Activated CD4-positive, alpha-beta T cell treated with anti-CD3 and anti-CD28 coated beads for 1 hour (primary cell): ENCODE data around the gene MRTFA.

Source experiments
- DNase-seq: peaks from one replicate; pipeline ENCODE4 v3.0.0-alpha.2; 2020

The MRTFA gene

GRCh38 chr22:40449676-40450035 lies 186.9 kb downstream of the MRTFA start:
- DNase-seq, result no peak

- DNase-seq, result no peak
These were observed 190.3 kb downstream of the MRTFA start for GRCh38 chr22:40446203-40446602.

GRCh38 chr22:40444178-40444831 lies 192.2 kb downstream of the MRTFA start:
- DNase-seq, result no peak

- no peak for DNase-seq
These were observed 192.8 kb downstream of the MRTFA start for GRCh38 chr22:40443732-40444131.

- no peak for DNase-seq
These were observed 194.6 kb downstream of the MRTFA start for GRCh38 chr22:40441761-40442390.

GRCh38 chr22:40436505-40437431 lies 199.8 kb downstream of the MRTFA start:
- DNase-seq, result peak; percentile 12

GRCh38 chr22:40434745-40435144 lies 201.8 kb downstream of the MRTFA start:
- DNase-seq, result no peak

- no peak for DNase-seq
These were observed 202.4 kb downstream of the MRTFA start for GRCh38 chr22:40434106-40434505.

GRCh38 chr22:40433416-40434090 lies 203.0 kb downstream of the MRTFA start:
- no peak for DNase-seq

GRCh38 chr22:40432625-40433024 lies 203.9 kb downstream of the MRTFA start:
- DNase-seq, result no peak

GRCh38 chr22:40432157-40432556 lies 204.4 kb downstream of the MRTFA start:
- no peak for DNase-seq

GRCh38 chr22:40430991-40431390 lies 205.5 kb downstream of the MRTFA start:
- DNase-seq, result no peak

- no peak for DNase-seq
These were observed 207.0 kb downstream of the MRTFA start for GRCh38 chr22:40429481-40429880.

- DNase-seq, result no peak
These were observed 207.7 kb downstream of the MRTFA start for GRCh38 chr22:40428796-40429195.

GRCh38 chr22:40426594-40427333 lies 209.8 kb downstream of the MRTFA start:
- no peak for DNase-seq

- no peak for DNase-seq
These were observed 211.4 kb downstream of the MRTFA start for GRCh38 chr22:40425082-40425481.

- DNase-seq, result no peak
These were observed 212.5 kb downstream of the MRTFA start for GRCh38 chr22:40423882-40424640.

GRCh38 chr22:40423310-40423688 lies 213.2 kb downstream of the MRTFA start:
- no peak for DNase-seq

- no peak for DNase-seq
These were observed 213.8 kb downstream of the MRTFA start for GRCh38 chr22:40422558-40423309.

- DNase-seq, result no peak
These were observed 214.6 kb downstream of the MRTFA start for GRCh38 chr22:40421941-40422340.

GRCh38 chr22:40421082-40421350 lies 215.5 kb downstream of the MRTFA start:
- no peak for DNase-seq
